ENCODE measurements around the gene DDI2.

GRCh38 chr1:15682936-15683341 is 65.7 kb downstream of the DDI2 start:
- TF ChIP-seq POLR2AphosphoS5 (IDR thresholded peaks at IDR 0.05; ENCODE audit: borderline replicate concordance, low read depth, low read length): no peak
- no peak for TF ChIP-seq EZH2 (IDR thresholded peaks at IDR 0.05)
- TF ChIP-seq FOXP2 (optimal IDR thresholded peaks at IDR 0.05; ENCODE audit: control extremely low read depth, extremely low read length, insufficient read depth): no peak

Data from SK-N-MC (cell line).